SKM-1 treated with dmso at 0.1 percent for 144 hours (cell line): ENCODE data around the gene CREBBP.

ENCODE experiments used
- DNase-seq: peaks from one replicate; lab custom pipeline; 2025; ENCODE audit not compliant: unreplicated experiment; lab: John Stamatoyannopoulos, UW

CREBBP gene

GRCh38 chr16:3798838-3799237 lies 81.7 kb downstream of the CREBBP start:
- DNase-seq: no peak

GRCh38 chr16:3797904-3798811 lies 82.4 kb downstream of the CREBBP start:
- DNase-seq: no peak

- no peak for DNase-seq
These were observed 83.0 kb downstream of the CREBBP start for GRCh38 chr16:3797473-3797872.

GRCh38 chr16:3793161-3793576 lies 87.3 kb downstream of the CREBBP start:
- no peak for DNase-seq

- no peak for DNase-seq
These were observed 88.0 kb downstream of the CREBBP start for GRCh38 chr16:3792472-3793012.

- DNase-seq: no peak
These were observed 88.8 kb downstream of the CREBBP start for GRCh38 chr16:3791701-3792100.

- no peak for DNase-seq
These were observed 91.0 kb downstream of the CREBBP start for GRCh38 chr16:3789375-3790099.

GRCh38 chr16:3788711-3789374 lies 91.7 kb downstream of the CREBBP start:
- no peak for DNase-seq

GRCh38 chr16:3787924-3788661 lies 92.4 kb downstream of the CREBBP start:
- no peak for DNase-seq

- DNase-seq: no peak
These were observed 95.1 kb downstream of the CREBBP start for GRCh38 chr16:3785413-3785812.

GRCh38 chr16:3783516-3783915 lies 97.0 kb downstream of the CREBBP start:
- DNase-seq: no peak

- no peak for DNase-seq
These were observed 97.9 kb downstream of the CREBBP start for GRCh38 chr16:3782566-3782965.

- no peak for DNase-seq
These were observed 99.1 kb downstream of the CREBBP start for GRCh38 chr16:3781421-3781820.

GRCh38 chr16:3780570-3780969 lies 99.9 kb downstream of the CREBBP start:
- no peak for DNase-seq

- DNase-seq: no peak
These were observed 104.2 kb downstream of the CREBBP start for GRCh38 chr16:3776316-3776715.

- DNase-seq: no peak
These were observed 105.7 kb downstream of the CREBBP start for GRCh38 chr16:3774819-3775218.

GRCh38 chr16:3774156-3774767 lies 106.3 kb downstream of the CREBBP start:
- DNase-seq: no peak

- no peak for DNase-seq
These were observed 106.8 kb downstream of the CREBBP start for GRCh38 chr16:3773663-3774062.

GRCh38 chr16:3771513-3771912 lies 109.0 kb downstream of the CREBBP start:
- DNase-seq: no peak

GRCh38 chr16:3770530-3770929 lies 110.0 kb downstream of the CREBBP start:
- no peak for DNase-seq
